Measurements from ENCODE around the gene ACTL9.
"Not testable (repeated sequence)": the region's sequence is repeated elsewhere in the genome, so short reads cannot be mapped to it uniquely, and the experiment has no call there.

The ACTL9 gene

DNA sequence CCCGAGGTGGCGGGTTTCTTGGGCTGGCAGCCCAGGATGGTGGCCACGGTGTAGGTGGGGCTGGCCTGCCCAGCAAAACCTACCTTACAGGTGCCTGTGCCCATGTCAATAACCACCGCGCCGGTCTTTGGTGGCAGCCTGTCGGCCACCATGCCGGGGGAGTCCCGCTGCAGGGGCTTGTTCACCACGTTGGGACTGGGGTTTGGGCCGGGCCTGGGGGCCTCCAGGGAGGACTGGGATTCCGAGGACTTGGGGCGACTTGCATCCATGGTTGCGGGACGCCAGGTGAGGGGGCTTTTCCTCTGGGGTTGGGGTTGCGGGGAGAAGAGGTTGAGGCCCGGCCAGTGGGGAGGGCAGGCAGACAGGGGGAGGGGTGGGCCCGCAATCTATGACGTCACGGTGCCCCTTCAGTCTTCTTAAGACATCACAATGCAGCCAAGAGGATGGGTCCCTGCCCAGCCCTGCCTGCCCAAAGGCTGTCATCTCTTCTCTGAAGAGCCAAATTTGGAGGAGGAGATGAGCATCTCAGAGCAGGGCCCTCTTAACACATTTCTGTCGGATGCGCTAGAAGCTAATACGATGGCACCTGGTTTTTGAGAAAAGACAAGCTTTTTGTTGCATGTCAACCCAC lies at the start of gene ACTL9:
Gene ACTL9, minus strand, starts transcription at position 363 of the 631 bp plus-strand sequence. Its CDS starts 94 bp downstream, at position 269.
- no peak for DNase-seq (ENCODE audit: low read depth in 2 of 2)

DNA sequence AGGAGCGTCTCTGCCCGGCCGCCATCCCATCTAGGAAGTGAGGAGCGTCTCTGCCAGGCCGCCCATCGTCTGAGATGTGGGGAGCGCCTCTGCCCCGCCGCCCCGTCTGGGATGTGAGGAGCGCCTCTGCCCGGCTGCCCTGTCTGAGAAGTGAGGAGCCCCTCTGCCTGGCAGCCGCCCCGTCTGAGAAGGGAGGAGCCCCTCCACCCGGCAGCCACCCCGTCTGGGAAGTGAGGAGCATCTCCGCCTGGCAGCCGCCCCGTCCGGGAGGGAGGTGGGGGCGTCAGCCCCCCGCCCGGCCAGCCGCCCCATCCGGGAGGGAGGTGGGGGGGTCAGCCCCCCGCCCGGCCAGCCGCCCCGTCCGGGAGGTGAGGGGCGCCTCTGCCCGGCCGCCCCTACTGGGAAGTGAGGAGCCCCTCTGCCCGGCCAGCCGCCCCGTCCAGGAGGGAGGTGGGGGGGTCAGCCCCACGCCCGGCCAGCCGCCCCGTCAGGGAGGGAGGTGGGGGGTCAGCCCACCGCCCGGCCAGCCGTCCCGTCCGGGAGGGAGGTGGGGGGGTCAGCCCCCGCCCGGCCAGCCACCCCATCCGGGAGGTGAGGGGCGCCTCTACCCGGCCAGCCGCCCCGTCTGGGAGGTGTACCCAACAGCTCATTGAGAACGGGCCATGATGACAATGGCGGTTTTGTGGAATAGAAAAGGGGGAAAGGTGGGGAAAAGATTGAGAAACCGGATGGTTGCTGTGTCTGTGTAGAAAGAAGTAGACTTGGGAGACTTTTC lies 40.9 kb upstream of the ACTL9 start:
- not testable (repeated sequence) for DNase-seq (ENCODE audit: low read depth in 2 of 2)

DNA sequence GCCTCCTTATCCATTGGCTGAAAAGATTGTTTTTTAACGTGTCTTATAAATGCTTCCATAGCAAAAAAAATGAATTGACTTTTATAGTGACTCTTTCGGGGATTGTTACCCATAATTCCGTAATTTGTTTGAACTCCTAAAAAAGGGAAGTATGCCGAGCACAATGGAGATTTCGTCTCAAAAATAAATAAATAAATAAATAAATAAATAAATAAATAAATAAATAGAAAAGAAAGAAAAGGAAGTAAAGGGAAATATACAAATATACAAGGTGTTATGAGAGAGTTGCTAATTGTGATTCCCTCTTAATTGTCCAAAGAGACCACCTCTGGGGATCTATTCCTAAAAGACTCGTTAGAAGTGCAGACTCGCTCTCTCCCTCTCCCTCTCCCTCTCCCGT lies 39.8 kb upstream of the ACTL9 start:
- DNase-seq (ENCODE audit: low read depth in 2 of 2), result no peak

- no peak for DNase-seq (ENCODE audit: low read depth in 2 of 2)
Observed at GRCh38 chr19:8731428-8732169, 33.0 kb upstream of the ACTL9 start.

GRCh38 chr19:8724276-8724675 lies 25.7 kb upstream of the ACTL9 start:
- DNase-seq (ENCODE audit: low read depth in 2 of 2), result no peak

GRCh38 chr19:8722032-8722431 lies 23.4 kb upstream of the ACTL9 start:
- no peak for DNase-seq (ENCODE audit: low read depth in 2 of 2)

DNA sequence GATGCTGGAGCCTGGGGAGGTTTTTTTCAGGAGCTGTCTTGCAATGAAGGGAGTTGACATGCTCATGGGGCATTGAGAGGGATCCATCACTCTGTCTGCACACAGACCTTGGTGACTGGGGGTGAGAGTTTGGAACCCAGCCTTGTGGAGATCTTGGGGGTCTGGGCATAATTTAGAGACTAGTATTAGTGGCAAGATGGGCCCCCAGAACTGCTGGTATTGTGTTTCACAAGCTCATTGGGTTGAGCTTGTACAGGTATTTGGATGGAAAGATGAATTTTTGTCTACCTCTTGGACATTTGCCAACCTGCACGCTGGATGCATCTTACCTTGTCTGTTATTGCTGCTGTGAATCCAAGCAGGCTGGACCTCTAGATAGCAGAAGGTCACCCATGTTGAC lies 22.7 kb upstream of the ACTL9 start, which contains the start of gene OR2Z1:
Gene OR2Z1, plus strand, starts transcription at position 301 of the 400 bp plus-strand sequence. CDS start 9,395 bp downstream, outside the sequence.
- DNase-seq (ENCODE audit: low read depth in 2 of 2), result no peak

DNA sequence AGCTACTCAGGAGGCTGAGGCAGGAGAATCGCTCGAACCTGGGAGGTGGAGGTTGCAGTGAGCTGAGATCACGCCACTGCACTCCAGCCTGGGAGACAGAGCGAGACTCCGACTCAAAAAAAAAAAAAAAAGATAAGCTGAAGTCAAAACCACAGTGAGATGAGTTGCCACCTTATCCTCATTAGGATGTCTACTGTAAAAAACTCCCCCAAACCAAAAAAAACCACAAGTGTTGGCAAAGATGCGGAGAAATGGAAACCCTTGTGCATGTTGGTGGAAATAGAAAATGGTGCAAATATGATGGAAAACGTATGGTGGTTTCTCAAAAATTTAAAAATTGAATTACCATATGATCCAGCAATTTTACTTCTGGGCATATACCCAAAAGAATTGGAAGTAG lies 11.7 kb upstream of the ACTL9 start:
- DNase-seq (ENCODE audit: low read depth in 2 of 2), result not testable (repeated sequence)

- DNase-seq (ENCODE audit: low read depth in 2 of 2), result no peak
Observed at GRCh38 chr19:8705742-8706141, 7.1 kb upstream of the ACTL9 start.

- not testable (repeated sequence) for DNase-seq (ENCODE audit: low read depth in 2 of 2)
Observed at GRCh38 chr19:8705304-8705703, 6.7 kb upstream of the ACTL9 start.

- no peak for DNase-seq (ENCODE audit: low read depth in 2 of 2)
Observed at GRCh38 chr19:8703223-8703622, 4.6 kb upstream of the ACTL9 start.

DNA sequence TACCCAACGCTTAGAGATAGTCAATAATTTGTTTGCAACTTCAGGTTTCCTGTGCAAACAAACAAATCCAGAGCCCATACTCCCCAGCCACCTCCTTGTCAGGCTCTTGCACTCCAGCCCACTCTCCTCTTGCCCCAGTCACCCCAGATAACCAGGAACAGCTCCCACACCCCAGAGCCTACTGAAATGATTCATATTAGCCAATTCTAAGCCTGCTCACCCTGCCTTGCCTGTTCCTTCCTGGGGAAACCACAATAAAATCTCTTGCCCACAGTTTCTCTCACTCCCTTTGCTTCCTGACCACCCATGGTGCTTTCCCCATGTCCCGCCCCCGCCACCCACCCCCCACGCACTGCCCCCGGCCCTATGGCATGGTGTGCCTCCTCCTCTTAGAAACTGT lies 3.8 kb upstream of the ACTL9 start:
- DNase-seq (ENCODE audit: low read depth in 2 of 2), result no peak

GRCh38 chr19:8700956-8701355 lies 2.4 kb upstream of the ACTL9 start:
- DNase-seq (ENCODE audit: low read depth in 2 of 2), result no peak

DNA sequence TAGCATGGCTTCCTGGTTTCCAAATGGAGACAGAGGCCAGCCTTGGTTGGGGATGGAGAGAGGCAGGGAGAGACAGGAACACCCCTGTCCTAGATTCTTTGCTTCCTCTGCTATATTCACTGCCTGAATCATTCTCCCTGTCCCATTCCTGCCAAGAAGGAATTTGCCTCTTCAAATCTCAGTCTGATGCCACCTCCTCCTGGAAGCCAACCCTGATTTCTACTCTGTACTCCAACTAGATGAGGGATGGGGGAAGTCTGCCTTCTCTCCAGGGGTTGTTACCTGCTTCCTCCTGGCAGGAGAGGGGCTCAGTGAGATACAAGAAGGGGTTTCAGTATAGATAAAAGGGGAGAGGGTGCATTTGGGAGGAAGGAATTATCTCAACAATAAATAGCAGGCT lies 1.3 kb upstream of the ACTL9 start:
- no peak for DNase-seq (ENCODE audit: low read depth in 2 of 2)

- DNase-seq (ENCODE audit: low read depth in 2 of 2), result no peak
Observed at GRCh38 chr19:8697671-8698432, 743 bp downstream of the ACTL9 start.

- DNase-seq (ENCODE audit: low read depth in 2 of 2), result no peak
Observed at GRCh38 chr19:8696993-8697392, 1.6 kb downstream of the ACTL9 start.

DNA sequence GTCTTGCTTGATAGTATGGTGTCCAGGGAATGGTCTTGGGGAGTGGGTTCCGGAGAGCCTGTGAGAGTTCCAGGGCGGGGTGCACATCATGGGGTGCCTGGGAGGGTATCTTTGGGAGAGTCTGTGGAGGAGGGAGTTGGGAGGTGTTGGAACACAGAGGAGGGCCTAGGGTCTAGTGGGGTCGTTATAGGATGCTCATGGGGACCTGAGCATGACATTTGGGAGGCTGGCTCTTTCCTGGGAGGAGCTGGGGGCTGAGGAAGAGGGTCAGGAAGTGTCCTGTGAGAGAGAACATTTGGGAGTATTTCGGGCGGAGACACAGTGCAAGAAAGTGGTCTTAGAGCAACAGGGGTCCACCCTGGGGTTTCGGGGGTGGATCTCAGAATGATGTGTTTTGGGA lies 2.7 kb downstream of the ACTL9 start:
- no peak for DNase-seq (ENCODE audit: low read depth in 2 of 2)

- no peak for DNase-seq (ENCODE audit: low read depth in 2 of 2)
Observed at GRCh38 chr19:8695501-8695900, 3.1 kb downstream of the ACTL9 start.

DNA sequence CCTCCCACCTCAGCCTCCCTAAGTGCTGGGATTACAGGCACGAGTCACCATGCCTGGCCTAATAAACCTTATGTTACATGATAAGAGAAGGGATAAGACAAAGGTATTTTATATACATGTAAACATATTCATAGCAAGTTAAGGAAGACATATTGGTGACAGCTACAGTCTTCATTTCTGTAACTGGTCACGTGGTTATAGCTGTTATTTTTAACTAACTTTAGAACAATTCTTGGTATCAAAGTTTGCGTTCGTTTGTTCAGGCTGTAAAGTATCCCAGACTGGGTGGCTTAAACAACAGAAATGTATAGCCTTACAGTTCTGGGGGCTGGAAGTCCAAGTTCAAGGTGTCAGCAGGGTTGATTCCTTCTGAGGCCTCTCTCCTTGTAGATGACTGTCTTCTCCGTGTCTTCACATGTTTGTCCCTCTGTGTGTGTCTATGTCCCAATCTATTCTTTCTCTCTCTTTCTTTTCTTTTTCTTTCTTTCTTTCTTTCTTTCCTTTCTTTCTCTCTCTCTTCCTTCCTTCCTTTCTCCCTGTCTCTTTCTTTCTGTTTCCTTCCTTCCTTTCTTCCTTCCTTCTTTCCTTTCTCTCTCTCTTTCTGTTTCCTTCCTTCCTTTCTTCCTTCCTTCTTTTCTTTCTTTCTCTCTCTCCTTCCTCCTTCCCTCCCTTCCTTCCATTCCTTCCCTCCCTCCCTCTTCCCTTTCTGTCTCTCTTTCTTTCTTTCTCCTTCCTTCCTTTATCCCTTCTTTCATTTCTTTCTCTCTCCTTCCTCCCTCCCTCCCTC lies 7.6 kb downstream of the ACTL9 start:
- DNase-seq (ENCODE audit: low read depth in 2 of 2), result no peak

- DNase-seq (ENCODE audit: low read depth in 2 of 2), result no peak
Observed at GRCh38 chr19:8688930-8689329, 9.7 kb downstream of the ACTL9 start.

DNA sequence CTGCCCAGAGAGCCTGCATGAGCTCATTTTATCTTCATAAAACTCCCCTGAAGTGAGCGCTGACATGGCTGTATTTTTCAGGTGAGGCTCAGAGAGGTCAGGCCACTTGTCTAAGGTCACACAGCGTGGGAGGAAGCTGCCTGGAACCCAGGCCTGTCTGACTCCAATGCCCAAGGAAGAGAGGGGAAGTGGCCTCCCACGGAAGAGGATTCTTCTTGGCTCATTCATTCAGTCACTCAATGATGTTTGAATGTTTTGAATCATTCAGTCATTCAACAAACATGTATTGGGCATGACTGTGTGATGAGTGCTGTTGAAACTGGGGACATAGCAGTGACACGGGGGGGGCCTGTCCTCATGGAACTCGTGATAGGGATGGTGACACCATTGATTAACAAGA lies 12.0 kb downstream of the ACTL9 start:
- DNase-seq (ENCODE audit: low read depth in 2 of 2), result no peak
